MM.1S (cell line): ENCODE data around the gene SLC32A1.

Source experiments
- DNase-seq: peaks from one replicate; pipeline ENCODE4 v3.0.0-alpha.2; 2015
- H2AFZ ChIP-seq: fragments of 300-600 bp; sonication (generic); 2 replicates; pipeline ENCODE4 v1.6.0; 2016; ENCODE audit warnings: antibody characterized with exemption, low read length
- H3F3A ChIP-seq: fragments of 300-600 bp; sonication (generic); 2 replicates; pipeline ENCODE4 v1.6.1; 2016; ENCODE audit warnings: mild to moderate bottlenecking, antibody characterized with exemption, low read length, moderate library complexity, mixed read lengths; ENCODE audit not compliant: insufficient read depth
- H3K27ac ChIP-seq: fragments of 300-600 bp; sonication (generic); 2 replicates; pipeline ENCODE4 v1.5.1; 2016; ENCODE audit warnings: mild to moderate bottlenecking, low read length
- H3K27me3 ChIP-seq: fragments of 300-600 bp; sonication (generic); replicated peaks from 2 replicates; pipeline ENCODE4 v1.6.0; 2016; ENCODE audit warnings: low read length; ENCODE audit not compliant: insufficient read depth
- H3K36me3 ChIP-seq: fragments of 300-600 bp; sonication (generic); replicated peaks from 2 replicates; pipeline ENCODE4 v1.6.1; 2016; ENCODE audit warnings: mild to moderate bottlenecking, low read length, mixed read lengths; ENCODE audit not compliant: insufficient read depth
- H3K4me1 ChIP-seq: fragments of 300-600 bp; sonication (generic); 2 replicates; pipeline ENCODE4 v1.6.1; 2016; ENCODE audit warnings: low read length, mixed read lengths
- H3K4me2 ChIP-seq: fragments of 300-600 bp; sonication (generic); 2 replicates; pipeline ENCODE4 v1.6.0; 2016; ENCODE audit warnings: low read depth, low read length
- H3K4me3 ChIP-seq: fragments of 300-600 bp; sonication (generic); 2 replicates; pipeline ENCODE4 v1.5.1; 2016; ENCODE audit warnings: low read length, mixed read lengths
- H3K79me2 ChIP-seq: fragments of 300-600 bp; sonication (generic); 2 replicates; pipeline ENCODE4 v1.6.1; 2016; ENCODE audit warnings: mixed run types, low read length, mixed read lengths
- H3K9ac ChIP-seq: fragments of 300-600 bp; sonication (generic); 2 replicates; pipeline ENCODE4 v1.6.1; 2016; ENCODE audit warnings: low read length, mixed read lengths
- H3K9me2 ChIP-seq: fragments of 300-600 bp; sonication (generic); replicated peaks from 2 replicates; pipeline ENCODE4 v1.6.1; 2016; ENCODE audit warnings: mild to moderate bottlenecking, low read length, mixed read lengths; ENCODE audit not compliant: insufficient read depth
- H3K9me3 ChIP-seq: fragments of 300-600 bp; sonication (generic); replicated peaks from 2 replicates; pipeline ENCODE4 v1.6.1; 2016; ENCODE audit warnings: mild to moderate bottlenecking, low read length, mixed read lengths; ENCODE audit not compliant: insufficient read depth
- H4K20me1 ChIP-seq: fragments of 300-600 bp; sonication (generic); 2 replicates; pipeline ENCODE4 v1.6.1; 2016; ENCODE audit warnings: mild to moderate bottlenecking, low read length, moderate library complexity, mixed read lengths; ENCODE audit not compliant: insufficient read depth
- CTCF ChIP-seq: fragments of 300-600 bp; sonication (generic); IDR thresholded peaks from 2 replicates; pipeline ENCODE4 v1.5.1; 2016; ENCODE audit warnings: antibody characterized with exemption, low read length, mixed read lengths
- EZH2 ChIP-seq: fragments of 300-600 bp; sonication (generic); optimal IDR thresholded peaks from 2 replicates; pipeline ENCODE3; 2017; ENCODE audit warnings: low read depth, mild to moderate bottlenecking, antibody characterized with exemption, low read length, mixed read lengths
- EZH2phosphoT487 ChIP-seq: fragments of 300-600 bp; sonication (generic); IDR thresholded peaks from 2 replicates; pipeline ENCODE4 v1.6.1; 2018; ENCODE audit warnings: antibody characterized with exemption, low read length

Gene SLC32A1

GRCh38 chr20:38735172-38735571 lies 10.9 kb downstream of the SLC32A1 start:
- Histone ChIP-seq H3K79me2 (no peaks in the 10 kb centered on the region), H3K4me2 (no peak overlapping the region), H3K27me3 (peaks cover 7% of the 10 kb centered on the region), H4K20me1 (no peaks in the 10 kb centered on the region), H3K27ac (no peak overlapping the region), H3K4me3 (no peak overlapping the region), H3K9me3 (no peaks in the 10 kb centered on the region), H3K9me2 (no peaks in the 10 kb centered on the region), H3F3A (no peaks in the 10 kb centered on the region), H2AFZ (no peak overlapping the region), H3K4me1 (no peaks in the 10 kb centered on the region), H3K9ac (no peak overlapping the region), H3K36me3 (no peaks in the 10 kb centered on the region)
- no peak for DNase-seq
- no peak for TF ChIP-seq CTCF
- no peak for TF ChIP-seq EZH2phosphoT487
- TF ChIP-seq EZH2: no peak

- H3K4me3 ChIP-seq: no peak overlapping the region
- no peak overlapping the region for H3K9ac ChIP-seq
- peaks cover 7% of the 10 kb centered on the region; the same call in 1 of the 2 replicates for H3K27me3 ChIP-seq
- no peak overlapping the region for H2AFZ ChIP-seq
- no peaks in the 10 kb centered on the region for H3K4me1 ChIP-seq
- no peaks in the 10 kb centered on the region for H3K9me3 ChIP-seq
- H3K36me3 ChIP-seq: no peaks in the 10 kb centered on the region
- no peaks in the 10 kb centered on the region for H3K79me2 ChIP-seq
- no peak overlapping the region for H3K4me2 ChIP-seq
- no peaks in the 10 kb centered on the region for H3F3A ChIP-seq
- no peaks in the 10 kb centered on the region for H4K20me1 ChIP-seq
- H3K27ac ChIP-seq: no peak overlapping the region
- TF ChIP-seq EZH2phosphoT487: no peak
- no peak for TF ChIP-seq CTCF
- TF ChIP-seq EZH2: no peak
- no peak for DNase-seq
- no peaks in the 10 kb centered on the region for H3K9me2 ChIP-seq
Observed at GRCh38 chr20:38737887-38738286, 13.6 kb downstream of the SLC32A1 start.

GRCh38 chr20:38745757-38746156 lies 21.5 kb downstream of the SLC32A1 start:
- H3K4me1 ChIP-seq: peaks cover 18% of the 10 kb centered on the region
- H3K79me2 ChIP-seq: peaks cover 15% of the 10 kb centered on the region
- H3K9ac ChIP-seq: no peak overlapping the region
- no peaks in the 10 kb centered on the region for H3K9me2 ChIP-seq
- no peak overlapping the region for H2AFZ ChIP-seq
- no peaks in the 10 kb centered on the region for H3K9me3 ChIP-seq
- H3K27me3 ChIP-seq: peaks cover 7% of the 10 kb centered on the region; the same call in 1 of the 2 replicates
- H3F3A ChIP-seq: no peaks in the 10 kb centered on the region
- no peaks in the 10 kb centered on the region for H4K20me1 ChIP-seq
- no peak for TF ChIP-seq EZH2
- no peak for TF ChIP-seq CTCF
- no peak for TF ChIP-seq EZH2phosphoT487
- H3K4me3 ChIP-seq: no peak overlapping the region
- no peaks in the 10 kb centered on the region for H3K36me3 ChIP-seq
- H3K27ac ChIP-seq: no peak overlapping the region
- DNase-seq: no peak
- H3K4me2 ChIP-seq: no peak overlapping the region
